H9 (cell line): Measurements from ENCODE around the gene RHOJ. TPM values are rescaled to one million over a fixed set of nuclear protein-coding genes. Genes with fewer than 3 reads are reported as not detected.

Experiments used
- DNase-seq: peaks from one replicate; pipeline ENCODE4 v3.0.0-alpha.2; 2017
- H2AFZ ChIP-seq: one replicate; pipeline ENCODE4 v1.6.1; 2013; ENCODE audit warnings: mild to moderate bottlenecking, low read length, control low read depth, moderate library complexity
- H2AK5ac ChIP-seq: 2 replicates; pipeline ENCODE4 v1.6.1; 2013; ENCODE audit warnings: low read length, control low read depth, mixed read lengths; ENCODE audit not compliant: insufficient read length
- H2BK120ac ChIP-seq: one replicate; pipeline ENCODE4 v1.6.1; 2013; ENCODE audit warnings: low read depth, mild to moderate bottlenecking, low read length, control low read depth, inconsistent platforms; ENCODE audit not compliant: poor library complexity, severe bottlenecking
- H2BK12ac ChIP-seq: 2 replicates; pipeline ENCODE4 v1.6.1; 2013; ENCODE audit warnings: low read length, control low read depth, mixed read lengths, low read depth; ENCODE audit not compliant: insufficient read length
- H2BK15ac ChIP-seq: 2 replicates; pipeline ENCODE4 v1.6.1; 2013; ENCODE audit warnings: low read depth, low read length, control low read depth
- H2BK20ac ChIP-seq: one replicate; pipeline ENCODE4 v1.6.1; 2013; ENCODE audit warnings: low read depth, mild to moderate bottlenecking, low read length, control low read depth, inconsistent platforms; ENCODE audit not compliant: poor library complexity, severe bottlenecking
- H2BK5ac ChIP-seq: 2 replicates; pipeline ENCODE4 v1.6.1; 2013; ENCODE audit warnings: low read length, control low read depth, mixed read lengths; ENCODE audit not compliant: insufficient read length
- H3K14ac ChIP-seq: 2 replicates; pipeline ENCODE4 v1.6.1; 2013; ENCODE audit warnings: low read length, control low read depth; ENCODE audit not compliant: insufficient read depth
- H3K18ac ChIP-seq: 2 replicates; pipeline ENCODE4 v1.6.1; 2013; ENCODE audit warnings: low read depth, mild to moderate bottlenecking, mixed read lengths, low read length, control low read depth; ENCODE audit not compliant: insufficient read length
- H3K23ac ChIP-seq: 2 replicates; pipeline ENCODE4 v1.6.1; 2013; ENCODE audit warnings: low read length, control low read depth, mixed read lengths, low read depth; ENCODE audit not compliant: insufficient read length
- H3K23me2 ChIP-seq: 2 replicates; pipeline ENCODE4 v1.6.1; 2013; ENCODE audit warnings: low read depth, mild to moderate bottlenecking, mixed read lengths, low read length, control low read depth; ENCODE audit not compliant: insufficient read length, poor library complexity, severe bottlenecking
- H3K27ac ChIP-seq: 2 replicates; pipeline ENCODE4 v1.5.1; 2013; ENCODE audit warnings: low read length, control low read depth, mixed read lengths, low read depth; ENCODE audit not compliant: insufficient read length
- H3K27me3 ChIP-seq: 2 replicates; pipeline ENCODE4 v1.6.1; 2013; ENCODE audit warnings: low read length, control low read depth, inconsistent platforms; ENCODE audit not compliant: insufficient read depth
- H3K4ac ChIP-seq: 2 replicates; pipeline ENCODE4 v1.6.1; 2013; ENCODE audit warnings: low read depth, mild to moderate bottlenecking, control low read depth, inconsistent platforms, low read length, moderate library complexity
- H3K4me1 ChIP-seq: 2 replicates; pipeline ENCODE4 v1.6.1; 2013; ENCODE audit warnings: low read length, control low read depth, inconsistent platforms; ENCODE audit not compliant: insufficient read depth
- H3K4me2 ChIP-seq: 2 replicates; pipeline ENCODE4 v1.6.1; 2013; ENCODE audit warnings: low read length, control low read depth, mixed read lengths; ENCODE audit not compliant: insufficient read length, insufficient read depth
- H3K56ac ChIP-seq: 2 replicates; pipeline ENCODE4 v1.6.1; 2013; ENCODE audit warnings: low read depth, mild to moderate bottlenecking, mixed read lengths, low read length, control low read depth; ENCODE audit not compliant: insufficient read length
- H3K79me1 ChIP-seq: 2 replicates; pipeline ENCODE4 v1.6.1; 2013; ENCODE audit warnings: low read depth, mild to moderate bottlenecking, moderate library complexity, low read length, control low read depth, inconsistent platforms; ENCODE audit not compliant: insufficient read depth, poor library complexity, severe bottlenecking
- H3K79me2 ChIP-seq: 2 replicates; pipeline ENCODE4 v1.6.1; 2013; ENCODE audit warnings: low read length, control low read depth, inconsistent platforms; ENCODE audit not compliant: insufficient read depth
- H3K9ac ChIP-seq: 2 replicates; pipeline ENCODE4 v1.6.1; 2013; ENCODE audit warnings: low read length, control low read depth, mixed read lengths; ENCODE audit not compliant: insufficient read length; ENCODE audit errors: extremely low read depth
- H3K9me3 ChIP-seq: one replicate; pipeline ENCODE4 v1.6.1; 2013; ENCODE audit warnings: low read depth, low read length, inconsistent platforms; ENCODE audit not compliant: control insufficient read depth
- H3T11ph ChIP-seq: one replicate; pipeline ENCODE4 v1.6.1; 2013; ENCODE audit warnings: mild to moderate bottlenecking, low read length, control low read depth, inconsistent platforms
- H4K20me1 ChIP-seq: one replicate; pipeline ENCODE4 v1.6.1; 2013; ENCODE audit not compliant: control insufficient read depth, insufficient read length, insufficient read depth
- H4K5ac ChIP-seq: 2 replicates; pipeline ENCODE4 v1.6.1; 2013; ENCODE audit warnings: low read depth, mild to moderate bottlenecking, mixed read lengths, low read length, control low read depth; ENCODE audit not compliant: insufficient read length
- H4K8ac ChIP-seq: replicated peaks from 2 replicates; pipeline ENCODE4 v1.6.1; 2013; ENCODE audit warnings: low read length, control low read depth, mixed read lengths, low read depth; ENCODE audit not compliant: insufficient read length
- H4K91ac ChIP-seq: 2 replicates; pipeline ENCODE4 v1.6.1; 2013; ENCODE audit warnings: low read depth, mild to moderate bottlenecking, moderate library complexity, mixed read lengths, low read length, control low read depth; ENCODE audit not compliant: insufficient read length
- H3K27ac Mint-ChIP-seq, 3 experiments: 2 replicates in 2 of 3; 3 replicates in 1 of 3; pipeline ENCODE4 v1.8.0; 2020 to 2021; ENCODE audit warnings: mixed read lengths in 3 of 3, mild to moderate bottlenecking in 1 of 3, moderate library complexity in 1 of 3
- H3K27me3 Mint-ChIP-seq: 2 replicates; pipeline ENCODE4 v1.8.0; 2021; ENCODE audit warnings: low read depth, mild to moderate bottlenecking, moderate library complexity, mixed read lengths
- H3K36me3 Mint-ChIP-seq, 3 experiments: 2 replicates in 2 of 3; 3 replicates in 1 of 3; pipeline ENCODE4 v1.8.0; 2020 to 2021; ENCODE audit warnings: low read depth in 3 of 3, mixed read lengths in 3 of 3; ENCODE audit not compliant: insufficient read depth in 1 of 3
- H3K4me1 Mint-ChIP-seq, 2 experiments: 2 replicates each; pipeline ENCODE4 v1.8.0; 2020; ENCODE audit warnings: mixed read lengths in 2 of 2
- H3K4me3 Mint-ChIP-seq, 2 experiments: 2 replicates in 1 of 2; 3 replicates in 1 of 2; pipeline ENCODE4 v1.8.0; 2020 to 2021; ENCODE audit warnings: mild to moderate bottlenecking in 2 of 2, mixed read lengths in 2 of 2, moderate library complexity in 1 of 2
- H3K9me3 Mint-ChIP-seq, 2 experiments: 2 replicates in 1 of 2; 3 replicates in 1 of 2; pipeline ENCODE4 v1.8.0; 2020; ENCODE audit warnings: mild to moderate bottlenecking in 2 of 2, mixed read lengths in 2 of 2, moderate library complexity in 1 of 2
- CTCF ChIP-seq: fragments of 200-600 bp; sonication (generic); conservative IDR thresholded peaks from 3 replicates; pipeline ENCODE4 v1.8.0; 2021; ENCODE audit warnings: antibody characterized with exemption, mild to moderate bottlenecking
- WGBS: extraction: QIAGEN DNeasy Blood & Tissue Kit; methylation state at CpG from one replicate; pipeline ENCODE4 v1.1.7; 2013; ENCODE audit warnings: missing lambda C conversion rate, low lambda C conversion rate, mixed read lengths; ENCODE audit not compliant: insufficient read length; ENCODE audit errors: extremely low coverage; 5-methylcytosine and 5-hydroxymethylcytosine counted together
- total RNA-seq: library from RNA; stranded (reverse); gene quantifications from 2 replicates; pipeline ENCODE4 v1.2.1, GENCODE V29; 2021

RHOJ gene
- total RNA-seq, 1 experiment from 2014 or later = not detected

DNA sequence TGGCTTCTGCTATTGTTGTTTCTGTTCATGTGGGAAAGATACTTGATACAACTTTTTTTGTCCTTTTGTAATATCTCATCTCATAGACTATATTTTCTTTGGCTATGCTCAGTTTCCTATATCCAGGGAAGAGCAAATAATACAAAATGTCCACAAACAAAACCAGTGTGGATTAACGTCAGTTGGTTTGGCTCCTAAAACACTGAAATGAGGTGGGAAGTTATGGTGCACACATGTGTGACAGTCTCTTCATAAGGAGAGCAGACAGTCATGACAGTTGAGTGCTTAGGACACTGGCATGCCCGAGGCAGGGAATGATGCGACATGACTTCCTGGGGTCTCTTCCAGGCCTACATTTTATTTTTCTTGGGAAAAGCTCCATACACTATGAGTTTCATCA, 27.5 kb downstream of the RHOJ start:
- no peak overlapping the region for H3K27ac Mint-ChIP-seq
- no peaks in the 10 kb centered on the region for H3K9me3 ChIP-seq
- no peaks in the 10 kb centered on the region for H3K79me2 ChIP-seq

More for the DNA sequence above, 27.5 kb downstream of the RHOJ start:
- no peaks in the 10 kb centered on the region for H3K79me1 ChIP-seq
- H3K4ac ChIP-seq = no peak overlapping the region
- no peak overlapping the region for H4K5ac ChIP-seq
- no peaks in the 10 kb centered on the region; the same call in 1 of the 2 replicates for H3K4me1 ChIP-seq
- H3K27ac ChIP-seq = no peak overlapping the region
- H3K36me3 Mint-ChIP-seq = no peaks in the 10 kb centered on the region
- H2BK120ac ChIP-seq = no peak overlapping the region
- H2AK5ac ChIP-seq = no peak overlapping the region
- no peak overlapping the region for H3K4me3 Mint-ChIP-seq
- WGBS = no CpG with 5 or more reads among the region's 3 CpGs
- H3K23me2 ChIP-seq = no peaks in the 10 kb centered on the region
- no peak overlapping the region for H4K8ac ChIP-seq
- no peak overlapping the region for H2AFZ ChIP-seq
- H3K4me1 Mint-ChIP-seq = peaks cover 6 to 9% of the 10 kb centered on the region in 2 experiments
- H4K20me1 ChIP-seq = no peaks in the 10 kb centered on the region
- no peak overlapping the region for H3K56ac ChIP-seq
- no peak overlapping the region for H2BK15ac ChIP-seq
- no peak overlapping the region for H2BK5ac ChIP-seq
- H2BK20ac ChIP-seq = no peak overlapping the region
- no peak overlapping the region for H3K23ac ChIP-seq
- no peaks in the 10 kb centered on the region for H3K27me3 ChIP-seq
- no peaks in the 10 kb centered on the region for H3K27me3 Mint-ChIP-seq
- DNase-seq = no peak
- TF ChIP-seq CTCF = no peak
- H3T11ph ChIP-seq = no peak overlapping the region
- H3K4me2 ChIP-seq = no peak overlapping the region
- H3K9ac ChIP-seq = no peak overlapping the region
- H2BK12ac ChIP-seq = no peak overlapping the region
- H4K91ac ChIP-seq = no peak overlapping the region
- H3K14ac ChIP-seq = no peak overlapping the region
- H3K9me3 Mint-ChIP-seq = no peaks in the 10 kb centered on the region
- H3K18ac ChIP-seq = no peak overlapping the region
